ENCODE measurements around the gene PPP1R3G.

The PPP1R3G gene

GRCh38 chr6:5072440-5072839, 12.7 kb upstream of the PPP1R3G start:
- DNase-seq (ENCODE audit: low read depth), result no peak

- no peak for DNase-seq (ENCODE audit: low read depth)
These were observed 11.1 kb upstream of the PPP1R3G start for GRCh38 chr6:5073992-5074391.

GRCh38 chr6:5076931-5077330, 8.2 kb upstream of the PPP1R3G start:
- DNase-seq (ENCODE audit: low read depth), result no peak

- DNase-seq (ENCODE audit: low read depth), result no peak
These were observed 6.9 kb upstream of the PPP1R3G start for GRCh38 chr6:5078121-5078669.

GRCh38 chr6:5079692-5080091, 5.4 kb upstream of the PPP1R3G start:
- no peak for DNase-seq (ENCODE audit: low read depth)

- DNase-seq (ENCODE audit: low read depth), result no peak
These were observed 4.6 kb upstream of the PPP1R3G start for GRCh38 chr6:5080574-5080973.

GRCh38 chr6:5081182-5081581, 4.0 kb upstream of the PPP1R3G start:
- DNase-seq (ENCODE audit: low read depth), result no peak

- no peak for DNase-seq (ENCODE audit: low read depth)
These were observed 3.2 kb upstream of the PPP1R3G start for GRCh38 chr6:5081955-5082354.

- DNase-seq (ENCODE audit: low read depth), result no peak
These were observed 2.4 kb upstream of the PPP1R3G start for GRCh38 chr6:5082487-5083306.

- no peak for DNase-seq (ENCODE audit: low read depth)
These were observed 1.9 kb upstream of the PPP1R3G start for GRCh38 chr6:5083307-5083583.

GRCh38 chr6:5083813-5084359, 1.3 kb upstream of the PPP1R3G start:
- DNase-seq (ENCODE audit: low read depth), result no peak

- DNase-seq (ENCODE audit: low read depth), result no peak
These were observed 771 bp upstream of the PPP1R3G start for GRCh38 chr6:5084360-5084780.

- no peak for DNase-seq (ENCODE audit: low read depth)
These were observed 630 bp downstream of the PPP1R3G start for GRCh38 chr6:5085648-5086293.

GRCh38 chr6:5086294-5086890, 1.3 kb downstream of the PPP1R3G start:
- no peak for DNase-seq (ENCODE audit: low read depth)

GRCh38 chr6:5087389-5087788, 2.2 kb downstream of the PPP1R3G start:
- no peak for DNase-seq (ENCODE audit: low read depth)

- DNase-seq (ENCODE audit: low read depth), result no peak
These were observed 3.6 kb downstream of the PPP1R3G start for GRCh38 chr6:5088780-5089179.

GRCh38 chr6:5089481-5090438, 4.6 kb downstream of the PPP1R3G start:
- DNase-seq (ENCODE audit: low read depth), result no peak

GRCh38 chr6:5090603-5091002, 5.5 kb downstream of the PPP1R3G start:
- DNase-seq (ENCODE audit: low read depth), result no peak

GRCh38 chr6:5091210-5092069, 6.3 kb downstream of the PPP1R3G start:
- no peak for DNase-seq (ENCODE audit: low read depth)

- DNase-seq (ENCODE audit: low read depth), result no peak
These were observed 8.3 kb downstream of the PPP1R3G start for GRCh38 chr6:5093231-5094015.
